GM21723 (cell line): Measurements from ENCODE around the gene PARN.
"Not testable (repeated sequence)": the region's sequence is repeated elsewhere in the genome, so short reads cannot be mapped to it uniquely, and the experiment has no call there.

Experiments used
- ATAC-seq: cut with Tn5 transposase; IDR thresholded peaks from one replicate; pipeline ENCODE4 v1.9.1; 2021; ENCODE audit warnings: mild to moderate bottlenecking, moderate library complexity; ENCODE audit not compliant: unreplicated experiment

The PARN gene

DNA sequence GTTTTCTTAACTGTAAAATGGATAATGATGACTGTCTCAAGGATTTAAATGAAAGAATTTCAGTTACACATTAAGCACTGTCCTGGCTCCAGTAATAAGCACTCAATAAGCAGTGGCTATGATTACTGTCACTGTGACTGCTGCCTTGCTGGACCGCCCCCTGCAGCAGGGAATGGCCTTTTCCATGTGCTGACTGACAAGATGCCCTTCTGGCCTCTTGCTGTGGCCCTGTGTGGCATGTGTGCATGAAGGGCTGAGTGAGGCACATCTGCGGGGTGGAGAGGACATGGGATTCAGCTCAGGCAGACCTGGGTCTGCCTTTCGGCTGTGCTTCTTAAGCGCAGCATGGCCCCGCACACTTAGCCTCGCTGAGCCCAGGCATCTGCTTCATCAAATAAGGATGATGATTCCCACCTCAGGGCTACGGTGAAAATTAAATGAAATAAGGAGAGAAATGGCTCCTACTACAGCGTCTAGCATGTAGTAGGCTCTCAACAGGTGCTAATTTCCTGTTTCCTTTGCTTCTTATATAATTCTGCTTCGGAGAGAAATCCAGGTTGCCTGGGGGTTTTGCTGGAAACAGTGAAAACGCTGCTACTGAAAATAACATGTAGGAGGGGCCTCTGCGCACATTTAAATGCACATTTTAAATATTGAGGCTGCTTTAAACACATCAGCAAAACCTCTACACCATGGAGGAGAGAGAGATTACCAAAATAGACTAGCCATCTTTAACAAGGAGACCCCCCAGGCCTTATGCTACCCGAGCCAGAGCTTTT is 183.9 kb downstream of the PARN start:
- ATAC-seq, result no peak

DNA sequence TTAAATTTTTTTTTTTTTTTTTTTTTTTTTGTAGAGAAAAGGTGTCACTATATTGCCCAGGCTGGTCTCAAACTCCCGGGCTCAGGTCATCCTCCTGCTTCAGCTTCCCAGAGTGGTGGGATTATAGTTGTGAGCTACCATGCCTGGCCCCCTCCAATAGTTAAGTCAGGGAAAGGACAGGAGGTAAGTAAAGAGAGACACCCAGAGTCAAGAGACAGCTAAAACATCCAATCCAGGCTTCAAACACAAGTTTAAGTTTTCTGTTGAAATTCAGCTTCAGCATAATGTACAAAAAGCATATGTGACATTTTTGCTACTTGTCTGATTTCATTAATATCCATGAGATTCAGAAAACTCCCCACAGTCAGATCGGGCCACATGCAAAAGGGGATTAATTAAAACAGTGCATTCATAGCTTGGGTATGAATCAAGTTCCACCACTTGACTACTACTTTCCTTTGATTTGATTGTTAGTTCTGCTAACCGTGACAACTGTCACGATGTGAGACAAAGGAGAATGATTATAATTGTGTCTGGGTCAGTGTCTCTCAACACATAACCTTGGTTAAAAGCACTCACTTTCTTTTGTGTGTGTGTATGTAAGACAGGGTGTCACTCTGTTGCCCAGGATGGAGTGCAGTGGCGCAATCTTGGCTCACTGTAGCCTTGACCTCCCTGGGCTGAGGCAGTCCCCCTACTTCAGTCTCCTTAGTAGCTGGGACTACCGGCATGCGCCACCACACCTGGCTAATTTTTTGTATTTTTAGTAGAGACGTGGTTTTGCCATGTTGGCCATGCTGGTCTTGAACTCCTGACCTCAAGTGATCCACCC is 184.9 kb downstream of the PARN start:
- no peak for ATAC-seq

DNA sequence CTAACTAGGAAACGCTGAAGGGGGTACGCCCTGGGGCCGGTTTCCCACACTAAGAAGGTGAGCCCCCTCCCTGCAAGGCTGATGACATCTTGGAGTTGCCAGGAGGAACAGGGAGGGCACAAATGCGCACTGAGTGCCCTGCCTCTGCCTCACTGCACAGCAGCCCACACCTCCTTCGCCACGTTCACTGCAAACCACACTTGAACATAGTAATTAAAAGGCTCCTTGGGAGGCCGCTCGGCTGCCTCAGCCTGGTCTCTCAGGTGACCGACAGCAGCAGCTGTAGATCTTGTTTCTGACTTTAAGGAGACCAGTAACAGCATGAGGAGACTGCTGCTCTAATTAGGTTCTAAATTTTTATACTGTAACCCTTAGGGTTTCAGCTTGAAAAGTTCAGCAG is 188.5 kb downstream of the PARN start:
- ATAC-seq, result not testable (repeated sequence)

DNA sequence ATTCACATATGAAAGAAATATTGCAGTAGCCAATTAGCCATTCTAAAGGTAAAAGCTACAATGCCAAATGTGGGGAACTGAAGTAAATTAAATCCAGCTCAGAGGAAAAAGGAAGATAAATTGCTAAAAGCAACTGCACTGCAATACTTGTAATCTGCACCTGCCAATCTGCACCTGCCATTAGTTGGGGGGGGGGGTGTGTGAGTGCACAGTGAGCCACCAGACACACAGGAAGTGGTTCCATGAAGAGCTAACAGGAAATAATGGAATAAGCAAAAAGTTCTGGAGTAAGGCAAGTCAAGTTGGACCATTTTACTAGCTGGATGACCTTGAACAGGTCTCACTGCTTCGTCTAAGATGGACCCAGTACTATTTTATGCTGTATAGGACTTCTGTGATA is 191.8 kb downstream of the PARN start:
- ATAC-seq, result no peak

DNA sequence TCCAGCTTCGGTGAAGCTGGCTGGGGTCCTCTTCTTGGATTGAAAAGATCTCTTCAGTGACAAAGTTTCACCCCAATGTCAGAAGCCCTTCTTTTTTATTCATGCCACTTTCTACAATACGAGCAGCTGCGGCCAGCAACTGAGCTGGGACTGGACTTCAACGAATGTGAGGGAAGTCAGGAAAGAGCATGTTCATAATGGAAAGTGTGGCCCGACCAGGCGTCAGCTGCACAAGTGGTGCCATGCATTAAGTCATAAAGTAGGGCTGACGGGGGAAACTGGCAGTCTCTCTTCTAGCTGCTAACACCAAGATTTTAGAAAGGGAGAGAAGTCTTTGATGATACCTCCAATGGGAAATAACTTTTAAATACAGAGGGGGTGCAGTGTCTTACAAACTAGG is 192.6 kb downstream of the PARN start:
- no peak for ATAC-seq

DNA sequence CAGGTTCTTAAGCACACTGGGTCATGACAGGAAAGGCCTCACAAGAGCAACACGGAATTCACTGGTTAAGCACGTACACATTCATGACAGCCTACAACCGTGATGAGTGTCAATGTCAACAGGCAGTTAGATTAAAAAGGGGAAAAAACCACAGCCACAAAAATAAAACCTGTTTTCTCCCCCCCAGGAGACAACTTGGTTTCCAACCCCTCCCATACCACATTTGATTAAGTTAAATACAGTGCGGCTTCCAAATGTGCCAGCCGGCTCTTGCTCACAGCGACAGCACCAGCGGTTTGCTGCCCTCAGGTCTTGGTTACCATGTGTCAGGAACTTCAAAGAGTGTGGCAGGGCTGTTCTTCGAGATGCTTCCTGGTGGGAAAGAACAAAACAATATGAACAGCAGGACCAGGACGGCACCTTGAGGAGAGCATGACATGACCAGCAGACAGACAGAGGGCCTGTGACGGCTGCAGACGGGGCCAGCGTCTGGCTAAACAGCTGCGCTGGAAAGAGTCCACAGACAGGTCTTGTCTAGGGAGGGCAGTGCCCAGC is 193.6 kb downstream of the PARN start:
- no peak for ATAC-seq

DNA sequence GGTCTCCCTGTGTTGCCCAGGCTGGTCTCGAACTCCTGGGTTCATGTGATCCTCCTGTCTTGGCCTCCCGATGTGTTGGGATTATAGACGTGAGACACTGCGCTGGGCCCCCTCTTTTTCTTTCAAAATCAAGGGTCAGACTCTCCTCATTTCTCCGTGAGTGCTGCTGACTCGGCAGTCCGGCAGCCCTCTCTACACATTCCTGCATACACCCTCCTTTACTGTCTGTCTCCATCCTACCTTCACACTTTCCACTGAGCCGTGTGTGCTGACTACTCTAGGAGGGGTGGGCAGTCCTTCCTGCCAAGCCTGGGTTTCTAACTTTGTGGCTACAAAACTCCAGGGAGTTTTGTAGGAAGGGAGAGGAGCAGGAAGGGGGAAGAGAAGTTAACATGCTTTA is 195.2 kb downstream of the PARN start:
- no peak for ATAC-seq

DNA sequence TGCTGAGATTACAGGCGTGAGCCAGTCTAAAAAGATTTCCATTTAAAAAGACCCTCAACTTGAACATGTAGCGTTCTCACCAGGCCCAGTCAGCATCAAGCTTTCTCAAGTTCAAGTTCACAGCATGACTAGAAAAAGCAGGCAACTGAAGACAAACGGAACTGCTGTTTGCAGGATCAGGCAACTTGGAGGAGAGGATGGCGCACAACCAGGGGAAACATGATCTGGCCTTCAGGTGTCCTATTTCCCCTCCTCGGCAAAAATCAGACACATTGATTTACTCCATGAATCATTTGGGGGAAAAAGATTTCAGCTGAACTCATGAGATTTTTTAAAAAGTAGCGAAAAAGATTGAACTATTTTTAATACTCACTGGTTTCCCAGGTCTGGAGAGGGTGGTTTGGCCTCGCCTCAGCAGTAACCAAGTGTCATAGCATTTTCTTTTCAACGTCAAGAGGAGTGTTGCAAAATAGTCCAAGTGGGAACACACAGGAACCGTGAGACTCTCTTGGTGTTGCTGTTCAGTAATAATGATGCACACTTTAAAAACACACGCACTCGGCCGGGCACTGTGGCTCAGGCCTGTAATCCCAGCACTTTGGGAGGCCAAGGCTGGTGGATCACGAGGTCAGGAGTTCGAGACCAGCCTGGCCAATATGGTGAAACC is 201.0 kb downstream of the PARN start:
- not testable (repeated sequence) for ATAC-seq

DNA sequence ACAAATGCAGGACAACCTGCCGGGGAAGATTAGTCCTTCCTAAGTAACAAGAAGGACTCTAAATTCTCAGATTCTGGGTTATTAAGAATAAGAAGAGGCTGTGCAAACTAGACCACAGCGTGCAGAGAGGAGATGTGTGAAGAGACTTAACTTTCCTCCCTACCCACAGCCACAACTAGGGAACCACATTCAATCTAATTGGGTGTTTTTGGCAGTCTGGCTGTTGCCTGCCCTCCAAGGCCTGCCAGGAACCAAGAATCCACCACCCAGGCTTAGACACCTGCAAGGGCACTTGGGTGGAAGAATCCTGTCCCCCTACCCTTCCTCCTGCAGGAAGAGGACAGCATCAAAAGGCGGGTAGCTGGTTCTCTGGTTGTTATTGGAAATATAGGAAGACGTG is 202.0 kb downstream of the PARN start:
- no peak for ATAC-seq

DNA sequence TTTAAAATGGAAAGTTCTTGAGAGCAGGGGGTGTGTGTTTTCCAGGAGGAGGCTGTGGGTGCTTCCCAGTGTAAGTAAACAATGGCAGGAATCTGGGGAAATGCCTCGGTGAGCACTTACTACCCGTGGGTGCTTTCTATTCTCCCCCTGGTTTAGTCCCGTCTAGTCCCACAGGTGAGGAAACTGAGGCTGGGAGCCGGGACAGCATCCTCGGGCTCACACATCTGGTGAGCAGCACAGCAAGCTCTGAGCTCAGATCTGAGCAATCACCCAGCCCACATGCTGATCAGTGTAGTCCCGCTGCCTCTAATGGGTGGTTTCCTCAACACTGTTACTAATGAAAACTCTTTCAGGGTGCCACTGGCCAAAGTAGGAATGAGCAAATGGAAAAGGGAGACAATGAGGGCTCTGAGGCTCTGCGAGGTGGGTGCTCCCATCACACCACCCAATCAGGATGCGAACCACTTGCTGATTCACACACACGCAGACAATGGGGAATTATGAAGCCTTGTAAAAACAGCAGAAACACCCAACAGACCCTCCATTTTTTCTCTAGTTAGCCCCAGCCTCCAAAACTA is 202.6 kb downstream of the PARN start:
- no peak for ATAC-seq

DNA sequence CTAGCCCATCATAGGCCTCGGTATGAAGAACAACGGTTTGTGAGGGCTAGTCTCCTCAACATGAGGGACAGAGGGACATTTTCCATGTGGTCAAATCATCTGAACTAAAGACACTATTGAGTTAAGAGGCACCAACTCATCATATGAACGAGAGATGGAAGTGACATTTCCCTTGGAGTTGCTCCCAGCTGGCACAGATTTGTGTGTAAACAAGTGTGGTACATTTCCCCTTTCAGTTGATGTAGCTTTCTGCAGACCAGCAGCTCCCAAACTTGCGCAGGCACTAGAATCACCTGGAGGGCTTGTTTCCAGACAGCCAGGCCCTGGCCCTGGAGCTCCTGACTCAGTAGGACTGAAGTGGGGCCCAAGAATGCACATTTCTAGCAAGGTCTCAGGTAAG is 205.5 kb downstream of the PARN start:
- no peak for ATAC-seq

DNA sequence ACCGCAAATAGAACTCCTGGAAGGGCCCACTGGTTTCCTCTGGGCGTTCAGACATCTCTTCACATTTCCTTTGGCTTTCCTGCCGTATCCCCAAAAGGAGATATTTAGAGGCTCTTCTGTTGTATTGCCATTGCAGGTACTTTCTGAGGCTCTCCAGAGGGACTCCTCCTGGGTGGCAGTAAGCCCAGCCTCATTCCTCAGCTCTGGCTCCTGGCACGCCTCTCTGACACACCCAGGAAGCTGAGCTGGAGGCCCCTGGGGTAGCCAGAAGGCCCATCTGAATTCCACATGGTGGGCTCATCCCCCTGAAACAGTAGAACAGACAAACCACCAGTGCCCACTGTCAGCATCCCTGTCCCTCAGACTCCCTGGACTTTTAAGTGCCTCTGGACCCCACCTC is 206.7 kb downstream of the PARN start:
- ATAC-seq, result no peak

DNA sequence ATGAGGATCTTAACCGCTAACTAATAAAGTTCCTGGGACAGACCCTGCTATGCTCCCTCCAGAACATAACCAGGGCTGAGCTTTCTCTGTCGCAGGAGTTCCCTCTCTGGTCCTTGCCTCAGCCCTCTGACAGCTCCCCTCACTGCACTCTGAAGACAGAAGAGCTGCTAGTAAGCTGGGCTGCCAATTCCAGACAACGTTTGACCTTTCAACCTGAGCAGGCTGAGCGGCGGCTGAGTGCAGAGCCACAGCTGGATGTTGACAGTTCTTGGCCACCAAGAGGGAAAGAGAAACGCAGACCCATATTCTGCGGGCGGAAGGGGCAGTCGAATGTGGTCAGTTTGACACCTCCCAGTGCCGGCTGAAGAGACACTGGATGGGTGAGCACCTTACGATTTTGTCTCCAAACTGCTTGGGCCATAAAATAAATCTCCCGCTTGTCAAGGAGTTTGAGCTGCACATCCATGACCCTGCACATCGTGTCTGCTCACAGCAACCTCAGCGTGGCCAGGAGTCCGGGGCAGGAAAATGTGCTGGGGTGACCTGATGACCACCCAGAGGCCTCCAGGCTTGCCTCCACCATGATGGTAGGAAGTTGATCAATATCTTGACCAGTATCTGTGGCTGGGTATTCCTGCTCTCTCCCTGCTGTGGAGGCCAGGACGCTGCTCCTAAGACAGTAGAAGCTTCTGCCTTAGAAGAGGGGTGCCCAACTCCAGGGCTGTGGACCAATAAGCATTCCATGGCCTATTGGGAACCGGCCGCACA is 209.2 kb downstream of the PARN start:
- ATAC-seq, result no peak

DNA sequence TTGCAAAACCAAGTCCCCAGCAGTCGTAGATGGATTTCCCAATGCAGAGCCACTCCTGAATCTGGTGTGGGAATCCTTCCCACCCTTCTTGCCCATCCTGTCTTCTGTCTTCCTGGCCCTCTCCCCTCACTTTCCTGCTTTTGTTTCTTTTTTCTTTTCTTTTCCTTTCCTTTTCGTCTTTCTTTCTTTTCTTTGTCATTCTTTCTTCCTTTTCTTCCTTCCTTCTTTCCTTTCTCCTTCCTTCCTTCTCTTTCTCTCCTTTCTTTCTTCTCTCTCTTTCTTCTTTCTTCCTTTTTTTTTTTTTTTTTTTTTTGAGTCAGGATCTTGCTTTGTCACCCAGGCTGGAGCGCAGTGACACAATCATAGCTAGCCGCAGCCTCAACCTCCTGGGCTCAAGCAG is 209.8 kb downstream of the PARN start:
- ATAC-seq, result not testable (repeated sequence)

DNA sequence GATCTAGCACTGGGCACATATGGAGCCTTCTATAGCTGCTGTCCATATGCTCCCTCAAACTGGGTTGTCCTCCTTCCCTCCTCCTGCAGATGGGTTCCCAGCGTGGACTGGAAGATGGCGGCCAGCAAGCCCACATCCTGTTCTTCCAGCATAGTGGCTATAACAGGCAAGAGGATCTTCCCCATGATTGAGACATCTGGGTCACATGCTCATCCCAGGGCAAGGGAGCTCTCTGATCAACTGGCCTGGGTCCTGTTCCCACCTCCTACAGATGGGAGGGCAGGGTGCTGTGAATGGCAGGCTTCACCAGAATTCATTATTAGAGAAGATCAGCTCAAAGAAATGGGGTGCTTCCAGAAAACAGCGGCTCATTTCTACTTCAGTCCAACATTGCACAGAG is 210.2 kb downstream of the PARN start:
- no peak for ATAC-seq

DNA sequence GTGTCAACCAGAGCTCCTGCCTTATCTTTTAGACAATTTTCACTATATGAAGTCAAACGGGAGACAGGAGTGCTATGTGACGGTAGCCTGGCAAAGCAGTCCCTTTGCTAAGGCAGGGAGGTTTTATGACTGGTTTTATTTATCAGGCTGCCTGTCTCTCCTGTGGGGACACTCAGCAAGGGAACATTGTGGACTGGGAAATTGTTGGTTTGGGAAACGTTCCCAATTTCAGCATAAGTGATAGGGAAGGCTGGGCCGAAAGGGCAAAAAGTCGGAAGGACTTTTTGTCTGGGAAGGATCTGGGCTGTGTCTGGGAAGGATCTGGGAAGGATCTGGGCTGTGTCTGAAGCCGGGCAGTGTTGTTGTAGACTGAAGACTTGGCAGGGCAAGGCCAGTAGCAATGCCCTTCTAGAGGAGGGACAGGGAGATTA is 211.2 kb downstream of the PARN start:
- no peak for ATAC-seq

DNA sequence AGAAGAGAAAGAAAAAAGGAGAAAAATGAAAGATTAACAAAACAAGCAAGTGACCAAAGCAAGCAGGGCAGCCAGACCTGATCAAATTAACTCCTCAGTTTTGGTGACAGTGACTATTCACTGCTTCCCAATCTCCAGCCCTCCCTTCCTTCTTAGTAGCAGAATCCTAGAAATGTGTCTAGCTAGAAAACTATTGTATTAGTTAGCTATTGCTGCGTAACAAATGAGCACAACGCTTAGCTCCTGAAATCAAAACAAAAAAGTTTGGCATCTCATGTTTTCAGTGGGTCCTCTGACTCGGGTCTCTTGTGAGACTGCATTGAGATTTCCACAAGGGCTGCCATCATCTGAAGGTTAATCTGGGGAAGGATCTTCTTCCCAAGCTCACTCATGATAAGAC is 213.9 kb downstream of the PARN start:
- no peak for ATAC-seq

DNA sequence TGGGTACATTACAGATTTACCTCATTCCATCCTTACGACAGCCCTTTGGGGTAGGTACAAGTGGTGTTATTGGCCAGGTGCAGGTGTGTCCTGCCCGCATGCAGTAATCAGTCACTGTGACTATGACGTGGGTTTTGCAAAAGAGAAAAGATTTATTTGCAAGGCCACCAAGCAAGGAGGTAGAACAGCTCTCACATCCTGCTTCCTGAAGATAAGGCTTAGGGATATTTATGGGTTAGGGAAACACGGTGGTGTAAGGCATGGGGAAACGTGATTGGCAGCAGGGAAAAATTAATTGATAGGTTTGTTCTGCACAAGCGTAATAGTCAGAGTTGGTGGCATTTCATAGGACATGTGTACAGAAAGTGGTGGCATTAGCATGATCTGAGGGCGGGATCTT is 214.8 kb downstream of the PARN start:
- no peak for ATAC-seq

DNA sequence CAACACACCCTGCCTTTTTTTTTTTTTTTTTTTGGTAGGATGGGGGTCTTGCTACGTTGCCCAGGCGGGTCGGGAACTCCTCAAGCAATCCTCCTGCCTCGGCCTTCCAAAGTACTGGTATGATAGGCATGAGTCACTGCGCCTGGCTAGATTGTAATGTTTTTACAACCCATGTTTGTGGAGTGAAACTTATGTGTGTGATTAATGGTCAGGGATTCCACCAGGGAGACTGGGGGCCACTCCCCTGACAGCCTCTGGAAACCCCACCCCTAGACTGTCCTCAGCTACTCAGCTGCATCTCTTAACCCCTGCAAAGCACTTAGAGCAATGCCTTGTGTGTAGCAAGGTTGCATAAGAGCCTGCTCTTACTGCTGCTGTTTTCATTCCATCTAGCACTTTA is 220.5 kb downstream of the PARN start:
- no peak for ATAC-seq

DNA sequence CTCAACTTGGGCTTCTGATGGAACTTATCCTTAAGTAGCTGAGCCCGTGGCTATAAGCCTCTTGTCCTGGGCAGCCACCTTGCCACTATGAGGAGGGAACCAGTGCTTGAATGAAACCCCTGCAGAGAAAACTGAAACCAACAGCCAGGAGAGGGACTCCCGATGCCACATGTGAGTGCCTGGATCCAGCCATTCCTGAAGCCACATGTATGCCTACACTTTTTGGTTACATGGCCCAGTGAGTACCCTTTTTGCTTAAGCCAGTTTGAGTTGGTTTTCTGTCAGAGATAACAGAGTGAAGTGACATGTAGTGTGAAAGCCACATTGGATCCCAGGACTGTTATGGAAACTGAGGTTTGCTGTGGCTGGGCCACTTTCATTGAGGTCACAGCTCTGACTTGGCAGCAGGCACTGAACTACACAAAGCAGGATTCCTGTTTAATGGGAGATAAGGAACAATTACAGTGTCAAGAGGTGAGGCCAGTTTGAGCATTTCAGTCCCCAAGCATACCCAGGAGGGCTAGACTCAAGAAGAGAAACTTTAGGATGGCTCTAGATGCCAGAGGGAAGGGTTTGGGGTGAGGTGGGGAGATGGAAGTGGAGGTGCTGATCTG is 222.2 kb downstream of the PARN start:
- no peak for ATAC-seq
